Measurements from ENCODE around the gene SHISA7.

The SHISA7 gene

GRCh38 chr19:55482156-55482961 is 39.3 kb upstream of the SHISA7 start:
- no peak for DNase-seq

DNA sequence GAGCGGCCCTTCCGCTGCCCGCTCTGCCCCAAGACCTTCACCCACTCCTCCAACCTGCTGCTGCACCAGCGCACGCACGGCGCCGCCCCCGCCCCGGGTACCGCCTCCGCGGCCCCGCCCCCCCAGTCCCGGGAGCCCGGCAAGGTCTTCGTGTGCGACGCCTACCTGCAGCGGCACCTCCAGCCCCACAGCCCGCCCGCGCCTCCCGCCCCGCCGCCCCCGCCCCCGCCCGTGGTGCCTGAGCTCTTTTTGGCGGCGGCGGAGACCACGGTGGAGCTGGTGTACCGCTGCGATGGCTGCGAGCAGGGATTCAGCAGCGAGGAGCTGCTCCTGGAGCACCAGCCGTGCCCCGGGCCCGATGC is 38.7 kb upstream of the SHISA7 start:
- DNase-seq = no peak

GRCh38 chr19:55481148-55481793 is 38.2 kb upstream of the SHISA7 start:
- DNase-seq = no peak

- DNase-seq = no peak
These were observed 36.5 kb upstream of the SHISA7 start for GRCh38 chr19:55479451-55480230.

- DNase-seq = no peak
These were observed 35.9 kb upstream of the SHISA7 start for GRCh38 chr19:55479045-55479444.

- DNase-seq = no peak
These were observed 35.3 kb upstream of the SHISA7 start for GRCh38 chr19:55478364-55478763.

GRCh38 chr19:55477905-55478304 is 34.8 kb upstream of the SHISA7 start:
- DNase-seq = no peak

DNA sequence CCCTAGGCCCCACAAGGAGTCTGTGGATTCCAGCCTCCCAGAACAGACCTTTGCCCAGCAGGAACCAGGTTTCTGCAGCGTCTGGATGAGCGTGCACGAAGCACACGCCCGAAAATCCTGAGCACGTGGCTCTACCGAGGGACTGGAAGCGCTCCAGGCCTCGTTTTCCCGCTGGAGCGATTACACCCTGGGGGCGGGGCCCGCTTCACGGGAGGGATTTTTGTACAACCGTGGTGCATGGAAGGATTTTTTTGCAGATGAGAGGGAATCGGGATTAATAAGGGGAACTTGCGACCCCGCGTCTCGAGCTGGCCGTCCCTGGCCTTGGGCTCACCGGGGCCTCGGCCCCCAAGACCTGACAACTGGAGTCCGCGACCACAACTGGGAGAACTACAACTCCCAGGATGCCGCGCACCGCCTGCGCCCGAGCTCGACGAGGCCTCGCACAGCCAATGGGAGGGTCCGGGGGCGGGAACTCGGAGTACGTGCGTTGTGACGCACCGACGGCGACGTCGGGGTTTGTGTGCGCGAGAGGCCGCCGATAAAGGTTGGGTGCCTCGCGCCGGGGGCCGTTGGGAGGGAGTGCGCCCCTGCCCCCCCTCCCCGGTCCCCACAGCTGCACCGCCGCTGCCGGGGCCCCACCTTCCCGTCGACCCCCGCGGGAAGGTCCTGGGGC is 33.1 kb upstream of the SHISA7 start, which contains the start of gene ZNF628:
Gene ZNF628 (plus strand): TSS at position 518 of the 676 bp plus-strand sequence. CDS start 3,294 bp downstream, outside the sequence.
- peak; percentile 93 for DNase-seq

DNA sequence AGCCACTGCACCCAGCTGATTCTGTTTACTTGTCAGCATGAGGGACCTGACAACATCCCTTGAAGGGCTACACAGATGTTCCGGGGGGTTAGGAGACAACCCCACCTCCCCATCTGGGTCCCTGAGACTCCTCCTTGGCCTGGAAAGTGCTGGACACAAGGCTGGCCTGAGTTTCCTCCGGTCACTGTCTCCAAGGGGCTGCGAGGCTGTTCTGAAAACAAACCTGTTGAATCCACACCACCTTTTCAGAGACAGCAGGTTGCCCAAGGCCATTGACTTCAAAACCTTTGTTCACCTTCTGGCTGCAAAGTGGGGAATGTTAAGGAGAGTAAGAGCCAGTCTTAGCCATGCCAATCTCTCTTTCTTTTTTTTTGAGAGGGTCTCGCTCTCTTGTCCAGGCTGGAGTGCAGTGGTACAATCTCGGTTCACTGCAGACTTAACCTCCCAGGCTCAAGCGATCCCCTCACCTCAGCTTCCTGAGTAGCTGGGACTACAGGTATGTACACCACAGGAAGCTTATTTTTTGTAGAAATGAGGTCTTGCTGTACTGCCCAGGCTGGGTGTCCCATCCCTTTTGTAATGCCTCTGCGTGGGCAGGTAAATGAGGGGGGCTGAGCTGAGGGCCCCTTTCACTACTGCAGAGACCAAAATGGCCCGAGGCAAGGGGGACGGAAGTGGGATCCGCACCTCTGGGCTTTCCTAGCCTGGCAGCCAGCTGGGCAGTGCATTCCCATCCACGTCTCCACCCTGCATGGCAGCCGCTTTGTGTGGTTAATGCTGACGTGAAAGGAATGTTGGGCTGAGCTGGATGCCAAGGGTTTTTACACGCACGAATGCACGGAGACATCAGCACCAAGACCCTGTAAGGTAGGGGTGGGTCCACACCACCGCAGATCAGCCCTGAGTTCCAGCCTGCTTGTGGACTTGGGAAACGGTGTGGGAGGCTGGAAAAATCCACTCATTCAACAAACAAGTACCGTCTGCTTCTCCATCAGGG is 31.5 kb upstream of the SHISA7 start:
- no peak for DNase-seq

GRCh38 chr19:55473225-55474012 is 30.3 kb upstream of the SHISA7 start:
- DNase-seq = no peak

GRCh38 chr19:55472463-55472862 is 29.4 kb upstream of the SHISA7 start:
- DNase-seq = no peak

- DNase-seq = no peak
These were observed 28.2 kb upstream of the SHISA7 start for GRCh38 chr19:55471266-55471665.

GRCh38 chr19:55468054-55468393 is 24.9 kb upstream of the SHISA7 start:
- no peak for DNase-seq

- no peak for DNase-seq
These were observed 24.3 kb upstream of the SHISA7 start for GRCh38 chr19:55467236-55468053.

DNA sequence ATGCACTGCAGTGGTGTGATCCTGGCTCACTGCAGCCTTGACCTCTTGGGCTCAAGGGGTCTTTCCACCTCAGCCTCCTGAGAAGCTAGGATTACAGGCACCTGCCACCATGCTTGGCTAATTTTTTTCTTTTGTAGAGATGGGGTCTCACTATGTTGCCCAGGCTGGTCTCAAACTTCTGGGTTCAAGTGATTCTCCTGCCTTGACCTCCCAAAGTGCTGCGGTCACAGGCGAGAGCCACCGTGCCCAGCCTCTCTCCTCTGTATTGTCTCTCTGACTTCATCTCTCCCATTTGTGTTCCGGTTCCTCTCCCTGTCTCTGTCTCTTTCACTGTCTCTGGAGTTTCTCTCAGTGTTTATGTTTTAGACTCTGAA is 23.1 kb upstream of the SHISA7 start:
- no peak for DNase-seq

DNA sequence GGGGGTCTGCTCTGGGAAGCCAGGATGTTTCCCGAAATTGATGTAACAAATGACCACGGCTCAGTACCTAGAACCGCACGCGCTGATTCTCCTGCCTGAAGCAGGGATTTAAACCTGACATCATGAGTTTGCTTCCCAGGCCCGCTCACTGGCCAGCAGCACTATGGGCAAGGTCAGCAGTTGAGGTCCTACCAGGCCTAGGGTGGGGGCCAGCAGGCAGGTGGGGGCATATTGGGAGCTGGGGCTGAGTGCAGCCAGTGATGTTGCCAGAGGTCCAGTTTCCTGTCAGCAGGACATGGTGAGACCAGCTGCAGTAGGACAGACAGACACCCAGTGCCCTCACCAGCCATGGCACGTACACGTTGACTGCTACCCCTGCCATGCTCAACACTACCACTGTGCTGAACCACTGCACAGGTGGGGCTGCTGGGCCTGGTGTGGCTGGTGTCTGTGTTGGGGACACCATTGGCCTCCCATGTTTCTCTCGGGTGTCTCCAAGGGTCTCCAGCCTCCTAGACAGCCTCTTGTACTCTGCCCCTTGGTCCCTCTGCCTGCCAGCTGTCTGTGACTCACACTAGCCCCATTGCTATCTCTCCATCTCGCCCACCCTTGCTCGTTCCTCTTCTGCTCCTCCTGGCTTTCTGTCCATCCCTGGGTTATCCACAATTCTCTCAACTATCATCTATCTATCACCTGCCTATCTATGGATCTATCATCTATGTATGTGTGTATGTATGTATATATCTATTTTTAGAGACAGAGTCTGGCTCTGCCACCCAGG is 22.6 kb upstream of the SHISA7 start:
- DNase-seq = no peak

DNA sequence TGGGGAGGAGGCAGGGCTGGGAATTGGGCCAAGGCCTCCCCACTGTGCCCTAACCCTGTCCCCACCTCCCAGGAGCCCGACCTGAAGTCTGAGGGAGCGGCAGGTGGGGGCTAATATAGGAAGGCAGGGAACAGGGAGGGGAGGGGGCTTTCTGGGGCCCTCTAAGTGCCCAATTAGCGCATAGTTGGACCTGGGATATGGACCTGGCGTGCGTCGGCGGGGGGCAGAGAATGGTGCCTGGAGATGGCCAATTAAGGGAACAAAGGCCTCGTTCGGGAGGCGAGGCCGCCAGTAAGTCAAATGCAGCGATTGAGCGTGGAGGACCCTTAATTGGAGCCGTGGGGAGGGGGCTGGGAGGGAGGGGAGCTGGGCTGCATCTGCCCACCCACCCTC is 21.6 kb upstream of the SHISA7 start, which contains the start of gene C19orf85:
Gene C19orf85 (minus strand): TSS at position 90 of the 393 bp plus-strand sequence. CDS start 197 bp downstream, outside the sequence.
- no peak for DNase-seq

DNA sequence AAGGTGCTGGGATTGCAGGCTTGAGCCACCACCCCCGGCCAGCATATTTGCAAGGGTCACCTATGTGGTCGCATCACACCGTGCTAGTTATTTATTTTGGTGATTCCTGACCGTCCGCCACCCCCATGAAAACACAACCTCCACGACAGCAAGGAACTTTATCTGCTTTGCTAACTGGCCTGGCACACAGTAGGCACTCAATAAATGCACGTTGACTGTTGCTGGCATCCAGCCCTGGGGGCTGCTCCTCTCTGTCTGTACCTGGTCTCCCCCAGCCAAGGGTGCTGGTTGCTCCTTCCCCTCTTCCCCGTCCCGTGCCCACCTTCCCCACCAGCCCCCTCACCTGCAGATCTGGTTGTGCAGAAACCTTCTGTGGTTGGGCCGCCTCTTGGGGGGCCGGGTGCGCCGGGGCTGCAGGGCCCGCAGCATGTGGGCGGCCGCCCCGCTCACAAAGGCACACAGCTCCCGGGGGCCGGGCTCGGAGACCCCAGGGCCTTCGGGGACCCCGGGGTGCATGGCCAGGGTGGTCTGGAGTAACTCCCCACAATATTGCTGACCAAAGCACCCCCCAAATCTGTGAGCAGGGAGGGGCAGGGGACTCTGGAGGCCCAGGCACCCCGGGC is 21.1 kb upstream of the SHISA7 start:
- DNase-seq = no peak

GRCh38 chr19:55463583-55464031 is 20.5 kb upstream of the SHISA7 start:
- no peak for DNase-seq

All from NCI-H526 treated with DMSO at 0.1 percent for 48 hours (cell line).